ENCODE results near the gene DKKL1.

The DKKL1 gene

DNA sequence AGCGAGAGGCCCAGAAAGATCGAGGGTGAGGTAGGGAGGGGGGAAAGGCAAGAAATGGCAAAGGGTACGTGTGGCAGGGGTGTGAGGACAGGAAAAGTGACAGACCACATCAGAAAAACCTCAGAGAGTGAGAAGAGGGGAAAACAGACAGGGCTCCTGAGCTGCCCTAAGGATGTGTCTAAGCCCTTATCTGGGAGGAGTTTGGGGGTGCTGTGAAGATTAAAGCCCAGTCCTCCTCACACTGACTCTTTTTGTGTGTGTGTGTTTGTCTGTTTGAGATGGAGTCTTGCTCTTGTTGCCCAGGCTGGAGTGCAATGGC, 60.3 kb downstream of the DKKL1 start:
- Histone ChIP-seq H3K27me3 (ENCODE audit: insufficient read depth, low read length) (peaks cover 78% of the 10 kb centered on the region), H2AFZ (ENCODE audit: low read length, unreplicated experiment) (no peak overlapping the region), H3K36me3 (ENCODE audit: insufficient read depth, low read length) (no peaks in the 10 kb centered on the region), H3K79me2 (ENCODE audit: control insufficient read depth, insufficient read depth, low read length, unreplicated experiment) (no peaks in the 10 kb centered on the region), H3K4me1 (ENCODE audit: control insufficient read depth, insufficient read depth, low read length, unreplicated experiment) (peaks cover 13% of the 10 kb centered on the region), H3K27ac (ENCODE audit: low read depth, low read length) (no peak overlapping the region), H3K4me3 (ENCODE audit: low read depth, low read length) (no peak overlapping the region)

All from ACC112 (cell line).